HG03432 (cell line): ENCODE data around the gene PDE3A.

Experiments
- ATAC-seq: cut with Tn5 transposase; IDR thresholded peaks from one replicate; pipeline ENCODE4 v1.9.1; 2021; ENCODE audit warnings: mild to moderate bottlenecking, moderate library complexity; ENCODE audit not compliant: unreplicated experiment

The PDE3A gene

DNA sequence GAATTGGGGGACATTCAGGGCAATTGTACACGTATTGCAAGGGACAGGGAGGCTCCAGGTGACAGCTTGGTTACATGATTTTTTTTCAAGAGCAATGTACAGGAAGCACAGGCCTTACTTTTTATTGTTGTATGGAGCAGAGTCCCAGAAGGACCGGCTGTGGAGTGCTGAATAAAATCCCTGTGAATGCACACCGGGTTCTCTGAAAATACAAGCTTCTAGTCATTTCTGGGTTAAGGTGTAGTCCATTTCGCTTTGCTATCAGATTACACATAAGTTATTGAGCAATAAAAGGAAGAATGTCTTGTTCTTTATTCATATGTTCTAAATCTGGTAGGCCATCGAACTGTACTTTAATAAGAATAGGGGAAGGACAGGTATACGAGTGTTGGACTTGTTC lies 52.2 kb downstream of the PDE3A start:
- ATAC-seq: no peak

GRCh38 chr12:20421421-20421820 lies 53.1 kb downstream of the PDE3A start:
- no peak for ATAC-seq

DNA sequence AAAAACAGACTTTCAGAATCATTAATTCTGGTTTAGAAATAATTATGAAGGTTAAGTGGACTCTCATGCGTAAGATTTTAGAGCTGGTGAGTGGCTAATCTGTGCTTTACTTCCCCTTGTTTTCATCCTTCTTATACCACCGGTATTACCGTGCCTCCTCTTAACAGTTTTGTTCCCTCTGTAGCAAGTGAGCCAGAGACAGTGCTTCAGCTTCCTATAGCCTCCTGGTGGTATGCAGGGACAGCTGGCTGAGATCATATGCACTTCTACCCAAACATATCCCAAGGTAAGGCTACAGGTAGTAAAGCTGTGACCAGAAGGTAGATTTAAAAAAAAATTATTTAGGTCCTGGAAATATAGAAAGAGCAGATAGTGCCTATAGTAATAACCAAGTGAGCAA lies 55.2 kb downstream of the PDE3A start:
- no peak for ATAC-seq

DNA sequence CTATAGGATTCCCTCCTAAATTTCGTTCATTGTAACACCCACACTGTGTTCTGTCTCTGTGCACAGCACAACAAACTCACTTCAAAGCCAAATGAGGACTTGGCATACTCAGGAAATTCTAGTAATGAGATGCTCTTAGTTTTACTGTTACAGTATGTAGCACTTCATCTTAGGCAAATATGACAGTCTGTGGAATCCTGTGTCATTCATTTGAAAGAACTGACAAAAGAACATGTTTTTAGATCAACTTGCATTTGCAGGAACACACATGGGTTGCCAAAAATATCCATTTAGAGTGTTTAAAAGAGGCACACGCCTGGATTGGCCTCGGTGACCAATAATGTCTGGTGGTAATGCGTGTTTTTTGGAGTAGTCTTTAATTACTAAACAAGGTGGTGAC lies 56.5 kb downstream of the PDE3A start:
- no peak for ATAC-seq

DNA sequence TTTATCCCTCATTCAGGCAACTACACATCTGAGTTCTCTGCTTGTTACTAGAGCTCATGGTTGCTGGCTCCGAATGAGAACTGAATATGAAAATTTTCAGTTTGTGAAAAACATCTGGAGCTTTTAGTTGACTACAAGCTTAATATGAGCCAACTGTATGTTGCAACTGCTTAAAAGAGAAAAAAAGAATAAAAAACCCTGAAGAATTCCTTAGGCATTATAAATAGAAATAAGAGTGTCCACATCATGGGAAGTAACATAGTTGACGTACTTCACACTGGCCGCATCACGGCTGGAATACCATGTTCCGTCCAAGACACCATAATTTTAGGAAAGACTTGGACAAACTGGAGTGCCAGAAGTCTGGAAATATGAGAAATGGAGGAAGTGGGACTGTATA lies 57.9 kb downstream of the PDE3A start:
- no peak for ATAC-seq

- no peak for ATAC-seq
Measured at GRCh38 chr12:20426957-20427356, 58.6 kb downstream of the PDE3A start.

DNA sequence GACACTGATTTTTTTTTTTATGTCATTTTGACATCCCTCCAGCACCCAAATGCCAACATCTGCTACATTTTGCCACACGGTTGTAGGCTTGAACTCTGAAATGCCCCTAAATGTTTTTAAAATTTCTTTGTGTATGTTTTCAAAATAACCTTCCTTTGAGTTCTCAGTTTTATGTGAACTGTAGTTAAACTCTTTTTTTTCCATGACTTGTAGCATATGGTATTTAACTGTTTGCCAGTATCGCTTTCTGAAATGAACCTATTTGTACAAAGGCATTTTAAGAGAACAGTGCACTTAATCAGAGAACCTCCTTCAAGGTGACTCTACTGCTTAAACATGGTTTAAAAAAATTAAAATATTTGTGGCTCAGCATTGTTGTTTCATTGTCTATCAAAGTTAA lies 61.5 kb downstream of the PDE3A start:
- ATAC-seq: no peak

DNA sequence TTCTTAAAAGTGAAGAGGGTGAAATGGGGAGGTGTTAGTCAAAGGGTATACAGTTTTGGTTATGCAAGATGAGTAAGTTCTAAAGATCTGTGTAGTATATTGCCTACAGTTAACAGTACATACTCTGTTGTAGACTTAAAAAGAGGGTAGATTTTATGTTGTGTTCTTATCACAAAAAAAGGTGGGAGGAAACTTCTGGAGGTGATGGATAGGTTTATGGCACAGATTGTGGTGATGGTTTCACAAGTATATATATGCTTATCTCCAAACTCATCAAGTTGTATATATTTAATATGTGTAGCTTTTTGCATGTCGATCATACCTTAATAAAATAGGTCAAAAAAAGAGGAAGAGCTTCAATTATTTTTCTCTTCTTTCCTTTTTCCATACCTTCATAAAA lies 64.0 kb downstream of the PDE3A start:
- no peak for ATAC-seq

- no peak for ATAC-seq
Measured at GRCh38 chr12:20434996-20435395, 66.7 kb downstream of the PDE3A start.

- no peak for ATAC-seq
Measured at GRCh38 chr12:20436316-20436715, 68.0 kb downstream of the PDE3A start.

DNA sequence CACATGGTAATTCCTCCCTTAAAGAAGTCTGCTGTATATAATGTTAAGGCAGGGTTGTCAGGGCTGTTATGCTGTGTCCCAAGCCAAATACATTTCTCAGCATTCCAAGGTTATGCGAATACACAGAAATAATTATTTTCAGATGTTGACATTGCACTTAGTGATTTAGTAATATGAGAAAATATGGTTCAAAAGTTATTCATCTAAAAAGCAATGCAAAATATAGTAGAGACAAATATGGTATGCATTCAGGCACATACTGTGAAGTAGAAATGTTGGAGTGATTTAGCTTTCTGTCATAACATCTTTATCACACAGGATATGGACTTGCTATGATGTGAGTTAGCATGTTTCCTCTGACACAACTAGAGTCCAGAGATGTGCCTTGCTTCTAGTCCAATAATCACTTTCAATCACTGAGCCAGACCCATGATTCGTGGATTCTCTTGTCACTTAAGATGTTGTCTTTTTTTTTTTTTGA lies 70.0 kb downstream of the PDE3A start:
- no peak for ATAC-seq

- ATAC-seq: no peak
Measured at GRCh38 chr12:20439626-20440025, 71.3 kb downstream of the PDE3A start.

DNA sequence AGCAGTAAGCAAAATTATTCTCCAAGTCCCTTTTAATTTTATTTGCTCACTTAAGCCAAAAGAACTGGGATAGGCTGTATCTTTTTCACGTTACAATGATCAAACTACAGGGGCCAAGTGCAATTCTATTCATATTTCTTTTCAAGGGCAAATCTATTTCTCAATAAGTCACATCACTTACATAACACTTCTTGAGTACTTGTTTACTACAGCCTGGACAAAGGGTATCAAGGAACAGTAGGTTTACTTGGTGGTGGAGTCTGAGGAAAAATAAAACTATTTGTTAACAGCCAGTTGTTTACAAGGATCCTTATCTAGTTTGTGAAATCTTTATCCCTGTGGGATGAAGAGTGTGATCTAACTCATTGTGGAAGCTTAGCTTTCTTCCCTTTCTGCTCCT lies 72.1 kb downstream of the PDE3A start:
- ATAC-seq: no peak

DNA sequence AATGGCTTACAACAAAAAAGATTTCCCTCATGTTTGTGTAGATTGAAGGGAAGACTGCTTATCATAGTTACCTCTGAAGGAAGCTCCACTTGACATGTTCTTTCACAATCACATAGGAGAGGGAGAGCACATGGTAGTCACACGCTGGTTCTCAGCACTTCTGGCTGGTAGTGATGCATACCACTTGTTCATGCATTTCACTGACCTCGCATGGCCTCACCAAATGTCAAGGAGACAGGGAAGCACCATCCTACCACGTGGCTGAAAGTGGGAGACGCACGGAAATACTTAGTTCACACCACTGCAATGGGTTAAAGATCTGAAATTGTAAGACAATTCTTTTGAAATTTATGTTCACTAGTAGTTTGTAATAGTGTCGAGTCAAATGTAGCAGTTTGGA lies 74.0 kb downstream of the PDE3A start:
- ATAC-seq: no peak

DNA sequence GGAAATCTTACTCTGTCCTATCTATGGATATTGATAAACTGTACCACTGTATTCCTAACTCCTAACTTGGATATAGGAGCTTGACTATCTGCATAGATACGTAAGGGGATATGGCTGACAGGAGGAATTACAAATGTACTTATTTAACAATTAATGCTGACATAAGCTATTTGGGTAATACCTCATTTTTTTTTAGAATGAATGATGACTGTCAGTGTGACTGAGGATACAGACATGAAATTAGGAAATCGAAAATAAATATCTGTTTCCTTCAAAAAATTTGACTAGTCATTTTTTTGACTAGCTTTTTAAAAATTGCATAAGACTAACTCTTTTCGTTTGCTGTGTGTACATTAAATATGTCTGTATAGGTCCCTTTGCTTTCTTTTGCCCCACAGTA lies 74.9 kb downstream of the PDE3A start:
- ATAC-seq: no peak

DNA sequence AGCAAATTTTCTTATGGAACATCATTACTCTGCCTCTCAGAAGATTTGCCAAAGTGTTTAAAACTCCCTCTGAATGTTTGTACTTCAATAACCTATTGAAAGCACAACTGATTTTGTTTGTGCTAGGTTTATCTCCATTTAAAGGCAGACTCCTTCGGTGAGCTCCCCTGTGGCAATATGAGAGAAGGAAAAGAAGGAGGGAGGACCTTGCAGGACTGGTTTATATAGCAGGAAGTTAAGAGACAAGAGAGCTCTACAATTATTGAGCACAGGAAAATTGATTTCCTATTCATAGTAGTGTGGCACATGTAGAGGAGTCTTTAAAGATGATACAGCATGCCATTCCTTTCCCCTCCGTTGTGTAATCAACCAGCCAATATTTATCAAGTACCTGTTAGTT lies 75.5 kb downstream of the PDE3A start:
- ATAC-seq: no peak

- ATAC-seq: no peak
Measured at GRCh38 chr12:20444595-20445170, 76.3 kb downstream of the PDE3A start.

DNA sequence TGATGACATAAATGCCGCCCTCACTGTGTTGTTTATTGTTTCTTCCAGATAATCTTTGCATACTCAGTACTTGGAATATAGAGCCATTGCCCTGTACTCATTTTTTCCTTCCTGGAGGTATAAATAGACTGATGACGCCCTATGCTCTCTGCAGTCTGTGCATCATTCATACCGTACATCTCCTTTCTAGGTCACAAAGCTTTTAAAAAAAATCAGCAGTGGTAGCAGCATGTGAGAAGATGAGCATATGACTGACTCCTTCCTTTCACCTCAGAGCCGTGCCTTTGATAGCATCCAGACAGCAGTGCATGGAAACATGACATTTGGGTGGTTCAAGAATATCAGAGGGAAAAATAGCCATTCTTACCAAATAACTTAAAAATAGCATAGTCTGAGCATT lies 77.3 kb downstream of the PDE3A start:
- no peak for ATAC-seq

- ATAC-seq: no peak
Measured at GRCh38 chr12:20446836-20447235, 78.5 kb downstream of the PDE3A start.

DNA sequence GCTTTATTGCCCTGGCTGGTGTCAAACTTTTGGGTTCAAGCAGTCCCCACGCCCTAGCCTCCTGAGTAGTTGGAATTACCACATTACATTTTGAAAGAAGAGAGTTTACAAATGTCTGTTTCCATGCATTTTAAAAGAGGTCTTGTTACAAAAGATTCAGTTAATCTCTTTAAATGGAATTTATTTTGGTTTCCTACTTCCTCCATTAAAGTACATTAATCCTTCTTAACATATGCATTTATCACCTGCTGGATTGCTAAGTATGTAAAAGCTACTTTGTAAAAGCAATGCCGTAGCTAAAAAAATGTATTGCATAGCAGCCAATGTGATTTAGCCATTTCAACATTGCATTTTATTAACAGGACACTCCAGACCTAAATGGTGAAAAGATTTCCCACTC lies 80.4 kb downstream of the PDE3A start:
- no peak for ATAC-seq

DNA sequence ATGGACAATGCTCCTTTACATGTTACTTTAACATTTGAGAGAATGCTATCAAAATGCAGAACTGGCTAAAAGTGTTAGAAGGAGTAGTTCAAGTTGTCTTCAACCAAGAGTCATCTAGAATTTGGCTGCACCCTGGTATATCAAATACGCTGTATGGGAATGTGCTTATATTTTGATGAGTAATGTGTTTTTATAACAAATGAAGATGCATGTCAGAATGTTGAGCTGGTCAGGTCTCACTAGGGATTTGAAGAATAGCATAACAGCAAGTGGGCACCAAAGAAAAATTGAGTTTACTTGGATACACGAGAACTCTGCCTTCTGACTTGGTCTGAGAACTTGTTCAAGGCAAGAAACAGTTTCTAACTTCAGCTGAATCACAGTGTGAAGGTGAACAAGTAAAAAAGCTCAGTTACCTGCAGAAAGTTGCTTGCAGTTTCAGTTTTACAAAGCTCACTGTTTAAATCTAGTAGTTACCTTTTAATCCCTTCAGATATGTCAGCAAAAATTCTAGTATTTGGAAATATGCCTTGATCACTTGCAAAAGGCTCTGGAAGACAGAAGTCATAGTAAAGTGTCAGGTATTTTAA lies 82.3 kb downstream of the PDE3A start:
- ATAC-seq: no peak

DNA sequence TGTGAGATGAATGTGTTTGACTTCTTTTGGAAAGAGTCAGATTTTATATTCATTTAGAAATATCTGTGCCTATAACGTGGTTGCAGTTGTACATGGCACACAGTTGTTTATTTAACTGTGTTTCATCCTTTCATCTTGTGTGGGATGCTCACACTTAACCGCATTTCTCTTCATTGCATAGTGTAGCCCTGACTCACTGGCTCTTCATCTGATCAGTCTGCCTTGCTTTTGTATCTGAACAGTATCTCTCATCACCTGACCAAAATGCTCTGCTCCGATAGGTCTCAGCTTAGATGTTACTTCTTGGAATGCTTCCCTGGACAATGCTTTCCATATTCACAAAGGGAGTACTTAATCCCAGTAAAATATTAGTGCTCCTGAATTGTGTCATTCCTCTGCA lies 83.4 kb downstream of the PDE3A start:
- ATAC-seq: no peak

- no peak for ATAC-seq
Measured at GRCh38 chr12:20452496-20453010, 84.2 kb downstream of the PDE3A start.
